ENCODE measurements around the gene GDPD2.

DNA sequence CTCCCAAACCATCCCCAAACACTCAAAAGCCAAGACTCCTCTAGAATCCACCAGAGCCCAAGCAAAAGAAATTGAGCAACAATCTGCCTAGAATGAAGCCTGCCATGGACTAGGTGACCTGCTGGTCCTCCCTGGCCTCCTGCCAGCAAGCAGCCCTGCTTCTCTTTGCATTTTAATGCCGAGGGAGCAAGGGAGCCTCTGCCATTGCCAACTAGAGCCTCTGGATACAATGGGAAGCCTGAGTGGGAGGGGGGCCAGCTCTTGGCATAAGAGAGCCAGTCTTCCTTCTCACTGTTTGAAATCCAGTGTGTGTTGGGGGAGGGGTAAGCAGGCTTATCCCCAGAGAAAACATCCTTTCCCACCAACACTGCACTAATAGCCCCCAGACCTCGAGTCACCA is 1.5 kb upstream of the GDPD2 start:
- TF ChIP-seq, protein P1, sequence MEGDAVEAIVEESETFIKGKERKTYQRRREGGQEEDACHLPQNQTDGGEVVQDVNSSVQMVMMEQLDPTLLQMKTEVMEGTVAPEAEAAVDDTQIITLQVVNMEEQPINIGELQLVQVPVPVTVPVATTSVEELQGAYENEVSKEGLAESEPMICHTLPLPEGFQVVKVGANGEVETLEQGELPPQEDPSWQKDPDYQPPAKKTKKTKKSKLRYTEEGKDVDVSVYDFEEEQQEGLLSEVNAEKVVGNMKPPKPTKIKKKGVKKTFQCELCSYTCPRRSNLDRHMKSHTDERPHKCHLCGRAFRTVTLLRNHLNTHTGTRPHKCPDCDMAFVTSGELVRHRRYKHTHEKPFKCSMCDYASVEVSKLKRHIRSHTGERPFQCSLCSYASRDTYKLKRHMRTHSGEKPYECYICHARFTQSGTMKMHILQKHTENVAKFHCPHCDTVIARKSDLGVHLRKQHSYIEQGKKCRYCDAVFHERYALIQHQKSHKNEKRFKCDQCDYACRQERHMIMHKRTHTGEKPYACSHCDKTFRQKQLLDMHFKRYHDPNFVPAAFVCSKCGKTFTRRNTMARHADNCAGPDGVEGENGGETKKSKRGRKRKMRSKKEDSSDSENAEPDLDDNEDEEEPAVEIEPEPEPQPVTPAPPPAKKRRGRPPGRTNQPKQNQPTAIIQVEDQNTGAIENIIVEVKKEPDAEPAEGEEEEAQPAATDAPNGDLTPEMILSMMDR (IDR thresholded peaks at IDR 0.05) = no peak
- TF ChIP-seq RFX5 (IDR thresholded peaks at IDR 0.05) (no peak), KDM1A (IDR thresholded peaks at IDR 0.05; ENCODE audit: low read depth) (no peak), POLR2A (IDR thresholded peaks at IDR 0.05; ENCODE audit: low read length) (no peak), EHF (CRISPR knock-in tag; IDR thresholded peaks at IDR 0.05) (no peak), HDAC2 (IDR thresholded peaks at IDR 0.05) (no peak), ZFP36 (IDR thresholded peaks at IDR 0.05; ENCODE audit: borderline replicate concordance, partially characterized antibody) (no peak), MAZ (IDR thresholded peaks at IDR 0.05; ENCODE audit: borderline replicate concordance, low read depth, low read length) (no peak), BHLHE40 (IDR thresholded peaks at IDR 0.05; ENCODE audit: low read depth, low read length) (no peak)
- TF ChIP-seq, protein P2, sequence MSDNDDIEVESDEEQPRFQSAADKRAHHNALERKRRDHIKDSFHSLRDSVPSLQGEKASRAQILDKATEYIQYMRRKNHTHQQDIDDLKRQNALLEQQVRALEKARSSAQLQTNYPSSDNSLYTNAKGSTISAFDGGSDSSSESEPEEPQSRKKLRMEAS (IDR thresholded peaks at IDR 0.05) = no peak
- TF ChIP-seq, protein P3, sequence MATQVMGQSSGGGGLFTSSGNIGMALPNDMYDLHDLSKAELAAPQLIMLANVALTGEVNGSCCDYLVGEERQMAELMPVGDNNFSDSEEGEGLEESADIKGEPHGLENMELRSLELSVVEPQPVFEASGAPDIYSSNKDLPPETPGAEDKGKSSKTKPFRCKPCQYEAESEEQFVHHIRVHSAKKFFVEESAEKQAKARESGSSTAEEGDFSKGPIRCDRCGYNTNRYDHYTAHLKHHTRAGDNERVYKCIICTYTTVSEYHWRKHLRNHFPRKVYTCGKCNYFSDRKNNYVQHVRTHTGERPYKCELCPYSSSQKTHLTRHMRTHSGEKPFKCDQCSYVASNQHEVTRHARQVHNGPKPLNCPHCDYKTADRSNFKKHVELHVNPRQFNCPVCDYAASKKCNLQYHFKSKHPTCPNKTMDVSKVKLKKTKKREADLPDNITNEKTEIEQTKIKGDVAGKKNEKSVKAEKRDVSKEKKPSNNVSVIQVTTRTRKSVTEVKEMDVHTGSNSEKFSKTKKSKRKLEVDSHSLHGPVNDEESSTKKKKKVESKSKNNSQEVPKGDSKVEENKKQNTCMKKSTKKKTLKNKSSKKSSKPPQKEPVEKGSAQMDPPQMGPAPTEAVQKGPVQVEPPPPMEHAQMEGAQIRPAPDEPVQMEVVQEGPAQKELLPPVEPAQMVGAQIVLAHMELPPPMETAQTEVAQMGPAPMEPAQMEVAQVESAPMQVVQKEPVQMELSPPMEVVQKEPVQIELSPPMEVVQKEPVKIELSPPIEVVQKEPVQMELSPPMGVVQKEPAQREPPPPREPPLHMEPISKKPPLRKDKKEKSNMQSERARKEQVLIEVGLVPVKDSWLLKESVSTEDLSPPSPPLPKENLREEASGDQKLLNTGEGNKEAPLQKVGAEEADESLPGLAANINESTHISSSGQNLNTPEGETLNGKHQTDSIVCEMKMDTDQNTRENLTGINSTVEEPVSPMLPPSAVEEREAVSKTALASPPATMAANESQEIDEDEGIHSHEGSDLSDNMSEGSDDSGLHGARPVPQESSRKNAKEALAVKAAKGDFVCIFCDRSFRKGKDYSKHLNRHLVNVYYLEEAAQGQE (IDR thresholded peaks at IDR 0.05) = no peak

Measured in A549 (cell line).